MM.1S (cell line): ENCODE results near the gene LRRD1.
"Not testable (repeated sequence)": the region's sequence is repeated elsewhere in the genome, so short reads cannot be mapped to it uniquely, and the experiment has no call there.

Experiments used
- DNase-seq: peaks from one replicate; pipeline ENCODE4 v3.0.0-alpha.2; 2015
- H2AFZ ChIP-seq: fragments of 300-600 bp; sonication (generic); 2 replicates; pipeline ENCODE4 v1.6.0; 2016; ENCODE audit warnings: antibody characterized with exemption, low read length
- H3F3A ChIP-seq: fragments of 300-600 bp; sonication (generic); 2 replicates; pipeline ENCODE4 v1.6.1; 2016; ENCODE audit warnings: mild to moderate bottlenecking, antibody characterized with exemption, low read length, moderate library complexity, mixed read lengths; ENCODE audit not compliant: insufficient read depth
- H3K27ac ChIP-seq: fragments of 300-600 bp; sonication (generic); 2 replicates; pipeline ENCODE4 v1.5.1; 2016; ENCODE audit warnings: mild to moderate bottlenecking, low read length
- H3K27me3 ChIP-seq: fragments of 300-600 bp; sonication (generic); replicated peaks from 2 replicates; pipeline ENCODE4 v1.6.0; 2016; ENCODE audit warnings: low read length; ENCODE audit not compliant: insufficient read depth
- H3K36me3 ChIP-seq: fragments of 300-600 bp; sonication (generic); replicated peaks from 2 replicates; pipeline ENCODE4 v1.6.1; 2016; ENCODE audit warnings: mild to moderate bottlenecking, low read length, mixed read lengths; ENCODE audit not compliant: insufficient read depth
- H3K4me1 ChIP-seq: fragments of 300-600 bp; sonication (generic); 2 replicates; pipeline ENCODE4 v1.6.1; 2016; ENCODE audit warnings: low read length, mixed read lengths
- H3K4me2 ChIP-seq: fragments of 300-600 bp; sonication (generic); 2 replicates; pipeline ENCODE4 v1.6.0; 2016; ENCODE audit warnings: low read depth, low read length
- H3K4me3 ChIP-seq: fragments of 300-600 bp; sonication (generic); 2 replicates; pipeline ENCODE4 v1.5.1; 2016; ENCODE audit warnings: low read length, mixed read lengths
- H3K79me2 ChIP-seq: fragments of 300-600 bp; sonication (generic); 2 replicates; pipeline ENCODE4 v1.6.1; 2016; ENCODE audit warnings: mixed run types, low read length, mixed read lengths
- H3K9ac ChIP-seq: fragments of 300-600 bp; sonication (generic); 2 replicates; pipeline ENCODE4 v1.6.1; 2016; ENCODE audit warnings: low read length, mixed read lengths
- H3K9me2 ChIP-seq: fragments of 300-600 bp; sonication (generic); replicated peaks from 2 replicates; pipeline ENCODE4 v1.6.1; 2016; ENCODE audit warnings: mild to moderate bottlenecking, low read length, mixed read lengths; ENCODE audit not compliant: insufficient read depth
- H3K9me3 ChIP-seq: fragments of 300-600 bp; sonication (generic); replicated peaks from 2 replicates; pipeline ENCODE4 v1.6.1; 2016; ENCODE audit warnings: mild to moderate bottlenecking, low read length, mixed read lengths; ENCODE audit not compliant: insufficient read depth
- H4K20me1 ChIP-seq: fragments of 300-600 bp; sonication (generic); 2 replicates; pipeline ENCODE4 v1.6.1; 2016; ENCODE audit warnings: mild to moderate bottlenecking, low read length, moderate library complexity, mixed read lengths; ENCODE audit not compliant: insufficient read depth
- CTCF ChIP-seq: fragments of 300-600 bp; sonication (generic); IDR thresholded peaks from 2 replicates; pipeline ENCODE4 v1.5.1; 2016; ENCODE audit warnings: antibody characterized with exemption, low read length, mixed read lengths
- EZH2 ChIP-seq: fragments of 300-600 bp; sonication (generic); optimal IDR thresholded peaks from 2 replicates; pipeline ENCODE3; 2017; ENCODE audit warnings: low read depth, mild to moderate bottlenecking, antibody characterized with exemption, low read length, mixed read lengths
- EZH2phosphoT487 ChIP-seq: fragments of 300-600 bp; sonication (generic); IDR thresholded peaks from 2 replicates; pipeline ENCODE4 v1.6.1; 2018; ENCODE audit warnings: antibody characterized with exemption, low read length

The LRRD1 gene

GRCh38 chr7:92177362-92177761 lies 1.6 kb downstream of the LRRD1 start:
- Histone ChIP-seq H3K4me1 (no peaks in the 10 kb centered on the region), H3K4me3 (no peak overlapping the region), H3K27me3 (no peaks in the 10 kb centered on the region), H3K79me2 (no peaks in the 10 kb centered on the region), H3K27ac (no peak overlapping the region), H3K9ac (no peak overlapping the region), H3K9me2 (no peaks in the 10 kb centered on the region), H4K20me1 (no peaks in the 10 kb centered on the region), H2AFZ (no peak overlapping the region), H3F3A (no peaks in the 10 kb centered on the region), H3K36me3 (no peaks in the 10 kb centered on the region), H3K4me2 (no peak overlapping the region), H3K9me3 (no peaks in the 10 kb centered on the region)
- TF ChIP-seq EZH2phosphoT487 (no peak), EZH2 (no peak), CTCF (no peak)
- no peak for DNase-seq

GRCh38 chr7:92169529-92169928 lies 9.4 kb downstream of the LRRD1 start:
- not testable (repeated sequence) for H4K20me1 ChIP-seq, H3K9me2 ChIP-seq, H3K4me2 ChIP-seq, H3F3A ChIP-seq, H3K27me3 ChIP-seq, H3K27ac ChIP-seq, H3K36me3 ChIP-seq, H3K4me1 ChIP-seq, H2AFZ ChIP-seq, H3K9me3 ChIP-seq, H3K4me3 ChIP-seq, H3K79me2 ChIP-seq, DNase-seq, H3K9ac ChIP-seq

- no peaks in the 10 kb centered on the region for H3K36me3 ChIP-seq
- H3K27ac ChIP-seq: no peak overlapping the region
- no peak overlapping the region for H3K9ac ChIP-seq
- H3K4me2 ChIP-seq: no peak overlapping the region
- H3F3A ChIP-seq: no peaks in the 10 kb centered on the region
- TF ChIP-seq EZH2phosphoT487: no peak
- TF ChIP-seq CTCF: no peak
- TF ChIP-seq EZH2: no peak
- no peaks in the 10 kb centered on the region for H3K9me2 ChIP-seq
- DNase-seq: no peak
- no peaks in the 10 kb centered on the region for H3K27me3 ChIP-seq
- no peaks in the 10 kb centered on the region for H3K79me2 ChIP-seq
- no peak overlapping the region for H3K4me3 ChIP-seq
- no peak overlapping the region for H2AFZ ChIP-seq
- no peaks in the 10 kb centered on the region for H4K20me1 ChIP-seq
- H3K9me3 ChIP-seq: no peaks in the 10 kb centered on the region
- H3K4me1 ChIP-seq: peaks cover 3% of the 10 kb centered on the region
Measured at GRCh38 chr7:92161271-92161670, 17.7 kb downstream of the LRRD1 start.

GRCh38 chr7:92158660-92159575 lies 20.0 kb downstream of the LRRD1 start:
- peak; percentile 29 for DNase-seq
- no peaks in the 10 kb centered on the region for H3K27me3 ChIP-seq
- no peaks in the 10 kb centered on the region for H3K9me2 ChIP-seq
- H3K36me3 ChIP-seq: no peaks in the 10 kb centered on the region
- H3K9ac ChIP-seq: no peak overlapping the region
- peak overlapping the region; percentile 68 for H2AFZ ChIP-seq
- H3F3A ChIP-seq: no peaks in the 10 kb centered on the region
- peaks cover 3% of the 10 kb centered on the region for H3K4me1 ChIP-seq
- peak overlapping the region; percentile 18; the same call in 1 of the 2 replicates for H3K4me2 ChIP-seq
- no peaks in the 10 kb centered on the region for H3K9me3 ChIP-seq
- TF ChIP-seq EZH2: no peak
- TF ChIP-seq EZH2phosphoT487: no peak
- TF ChIP-seq CTCF: no peak
- no peak overlapping the region for H3K4me3 ChIP-seq
- no peaks in the 10 kb centered on the region for H4K20me1 ChIP-seq
- H3K27ac ChIP-seq: no peak overlapping the region
- no peaks in the 10 kb centered on the region for H3K79me2 ChIP-seq
